PC-9 (cell line): Measurements from ENCODE around the gene MAN2A2. TPM values are rescaled to one million over a fixed set of nuclear protein-coding genes. Genes with fewer than 3 reads are reported as not detected.

Experiments used
- Bru-seq: library from RNA; stranded (reverse); fragments of 400-500 nt; gene quantifications from one replicate; lab custom pipeline; 2021; lab: Mats Ljungman, UMichigan
- BruChase-seq, 2 experiments: library from RNA; stranded (reverse); fragments of 400-500 nt; gene quantifications; one replicate each; lab custom pipeline; 2021; lab: Mats Ljungman, UMichigan
- BruUV-seq: library from RNA; stranded (reverse); fragments of 400-500 nt; replicated peaks from 2 replicates; lab custom pipeline; 2021; lab: Mats Ljungman, UMichigan
- CTCF ChIA-PET: fragments of 300-600 bp; sonication (Branson Sonifier 250); formaldehyde crosslinking; loops from one replicate; lab custom pipeline; 2022; ENCODE audit warnings: antibody characterized with exemption; lab: Charles Lee
- POLR2A ChIA-PET: fragments of 300-600 bp; sonication (Branson Sonifier 250); formaldehyde crosslinking; loops from one replicate; lab custom pipeline; 2022; ENCODE audit warnings: antibody characterized with exemption; ENCODE audit not compliant: unreplicated experiment; lab: Charles Lee
- DNase-seq, 2 experiments: peaks; one replicate each; pipeline versions ENCODE4 v3.0.0 to v3.0.0-alpha.2; 2015 to 2022; ENCODE audit warnings: mixed read lengths in 1 of 2
- H2AFZ ChIP-seq: fragments of 200-600 bp; sonication (generic); 2 replicates; pipeline ENCODE4 v1.8.1; 2017; ENCODE audit warnings: antibody characterized with exemption
- H3F3A ChIP-seq: fragments of 200-600 bp; sonication (generic); 2 replicates; pipeline ENCODE4 v1.8.1; 2017; ENCODE audit warnings: antibody characterized with exemption, mild to moderate bottlenecking, low read depth; ENCODE audit not compliant: insufficient read depth
- H3K27ac ChIP-seq: fragments of 200-600 bp; sonication (generic); 2 replicates; pipeline ENCODE4 v1.6.1; 2016; ENCODE audit warnings: mixed run types
- H3K27me3 ChIP-seq: fragments of 200-600 bp; sonication (generic); 2 replicates; pipeline ENCODE4 v1.6.1; 2016; ENCODE audit warnings: low read depth, mixed run types; ENCODE audit not compliant: insufficient read depth
- H3K36me3 ChIP-seq: fragments of 200-600 bp; sonication (generic); 2 replicates; pipeline ENCODE4 v1.6.1; 2016; ENCODE audit warnings: low read depth, mixed run types
- H3K4me1 ChIP-seq: fragments of 200-600 bp; sonication (generic); replicated peaks from 2 replicates; pipeline ENCODE4 v1.6.1; 2016; ENCODE audit warnings: mixed run types; ENCODE audit not compliant: insufficient read depth
- H3K4me2 ChIP-seq: fragments of 200-600 bp; sonication (generic); 2 replicates; pipeline ENCODE4 v1.6.1; 2017; ENCODE audit warnings: mixed run types
- H3K4me3 ChIP-seq: fragments of 200-600 bp; sonication (generic); 2 replicates; pipeline ENCODE4 v1.6.1; 2016; ENCODE audit warnings: mixed run types
- H3K79me2 ChIP-seq: fragments of 200-600 bp; sonication (generic); 2 replicates; pipeline ENCODE4 v1.6.1; 2017; ENCODE audit warnings: low read depth, mixed run types
- H3K9me2 ChIP-seq: fragments of 200-600 bp; sonication (generic); 2 replicates; pipeline ENCODE4 v1.8.1; 2017; ENCODE audit warnings: mild to moderate bottlenecking; ENCODE audit not compliant: insufficient read depth
- H3K9me3 ChIP-seq: fragments of 200-600 bp; sonication (generic); 2 replicates; pipeline ENCODE4 v1.8.1; 2016; ENCODE audit warnings: low read depth; ENCODE audit not compliant: insufficient read depth
- H4K20me1 ChIP-seq: fragments of 200-600 bp; sonication (generic); 2 replicates; pipeline ENCODE4 v1.8.1; 2017; ENCODE audit not compliant: insufficient read depth
- CTCF ChIP-seq: fragments of 200-600 bp; sonication (generic); conservative IDR thresholded peaks from 2 replicates; pipeline ENCODE4 v1.6.1; 2017; ENCODE audit warnings: mixed run types, antibody characterized with exemption, mild to moderate bottlenecking, moderate library complexity
- EZH2 ChIP-seq: fragments of 200-600 bp; sonication (generic); IDR thresholded peaks from 2 replicates; pipeline ENCODE4 v1.8.0; 2017; ENCODE audit warnings: antibody characterized with exemption, low read depth
- intact Hi-C: fragments of 100-400 bp; cut with micrococcal nuclease; formaldehyde crosslinking; loops from one replicate; pipeline ENCODE4 v1.10.0; 2022; ENCODE audit not compliant: unreplicated experiment
- long read RNA-seq: library from polyadenylated mRNA; stranded (forward); transcript quantifications from one replicate; pipeline ENCODE4 v2.0.0, GENCODE V29; 2022
- total RNA-seq: library from RNA; stranded (reverse); gene quantifications from 2 replicates; pipeline ENCODE4 v1.2.3, GENCODE V29; 2021

Gene MAN2A2
- total RNA-seq (26.4 and 27.1 TPM in 2 replicates), Bru-seq, nascent RNA (percentile 40 among the genes with signal in this experiment), BruChase-seq, experiment 1, labeled RNA remaining after a 2-hour chase (percentile 48 among the genes with signal in this experiment), BruChase-seq, experiment 2, labeled RNA remaining after a 6-hour chase (percentile 62 among the genes with signal in this experiment)
- long read RNA-seq, partial matches to known transcripts = 1 of 8 reads
- long read RNA-seq, other reads (novel, unspliced or antisense) = 3 of 8 reads

- Histone ChIP-seq H3K9me3 (no peaks in the 10 kb centered on the region), H3K27me3 (no peaks in the 10 kb centered on the region), H3K27ac (peak within 1 kb of the TSS; percentile 25; the same call in 1 of the 2 replicates), H3F3A (peaks cover 23% of the 10 kb centered on the region; the same call in 1 of the 2 replicates), H3K9me2 (no peaks in the 10 kb centered on the region), H3K36me3 (no peaks in the 10 kb centered on the region), H4K20me1 (no peaks in the 10 kb centered on the region), H3K79me2 (no peaks in the 10 kb centered on the region), H3K4me1 (peaks cover 18% of the 10 kb centered on the region), H2AFZ (peak within 1 kb of the TSS; percentile 96), H3K4me3 (peak within 1 kb of the TSS; percentile 93), H3K4me2 (peak within 1 kb of the TSS; percentile 99)
- ChIA-PET POLR2A (interaction anchor here (0.5 to 0.7 kb wide), 2 partner anchors 49 to 616 kb away, joined by 3 to 4 read pairs; no protein-coding TSS in a partner anchor), CTCF (interaction anchor here (0.6 to 1.3 kb wide), 6 partner anchors 29 to 568 kb away, joined by 3 to 11 read pairs (median 3); partner anchors contain the start of gene HDDC3)
- intact Hi-C loops = loop anchor here (1.0 to 5.0 kb wide), 3 partner anchors 28 to 146 kb away; no protein-coding TSS in a partner anchor
- peak in 1 of 2 experiments; percentile 52 for DNase-seq
- no TSS peak for BruUV-seq
- TF ChIP-seq CTCF (no peak), EZH2 (no peak)
Measured at GRCh38 chr15:90902840-90903732, at the start of gene MAN2A2. MAN2A2 (plus strand) TSS chr15:90903302; CDS start chr15:90904208, 906 bp downstream.

- no peak overlapping the region for H2AFZ ChIP-seq
- BruUV-seq = no TSS peak
Measured at GRCh38 chr15:90855139-90855538, 48.0 kb upstream of the MAN2A2 start.

More at GRCh38 chr15:90855139-90855538, 48.0 kb upstream of the MAN2A2 start:
- H3F3A ChIP-seq = peaks cover 5% of the 10 kb centered on the region
- H3K9me2 ChIP-seq = no peaks in the 10 kb centered on the region
- TF ChIP-seq CTCF = no peak
- TF ChIP-seq EZH2 = no peak
- no peak overlapping the region for H3K27ac ChIP-seq
- H3K27me3 ChIP-seq = no peaks in the 10 kb centered on the region
- H3K79me2 ChIP-seq = no peaks in the 10 kb centered on the region
- no peak overlapping the region for H3K4me2 ChIP-seq
- H3K36me3 ChIP-seq = no peaks in the 10 kb centered on the region
- no peaks in the 10 kb centered on the region for H4K20me1 ChIP-seq
- H3K4me3 ChIP-seq = no peak overlapping the region
- ChIA-PET POLR2A (no interaction called here), CTCF (no interaction called here)
- H3K4me1 ChIP-seq = peaks cover 17% of the 10 kb centered on the region
- H3K9me3 ChIP-seq = no peaks in the 10 kb centered on the region
- no peak for DNase-seq
- intact Hi-C loops = no loop called here
